Neural progenitor cell (in vitro differentiated cells): ENCODE data around the gene SYT7.
"Not testable (repeated sequence)": the region's sequence is repeated elsewhere in the genome, so short reads cannot be mapped to it uniquely, and the experiment has no call there.

Source experiments
- CTCF ChIP-seq: fragments of 200-600 bp; sonication (generic); IDR thresholded peaks from 2 replicates; pipeline ENCODE4 v1.5.1; 2017; ENCODE audit warnings: antibody characterized with exemption, mild to moderate bottlenecking
- EZH2 ChIP-seq: fragments of 200-600 bp; sonication (generic); IDR thresholded peaks from 2 replicates; pipeline ENCODE4 v1.6.1; 2017; ENCODE audit warnings: antibody characterized with exemption, mild to moderate bottlenecking, moderate library complexity

- TF ChIP-seq EZH2, CTCF: not testable (repeated sequence)
These were observed 113.3 kb downstream of the SYT7 start for GRCh38 chr11:61467602-61468001.
